ENCODE measurements around the gene USP26.
"Not testable (repeated sequence)": the region's sequence is repeated elsewhere in the genome, so short reads cannot be mapped to it uniquely, and the experiment has no call there.

USP26 gene

GRCh38 chrX:133007458-133007857, 89.5 kb downstream of the USP26 start:
- no peak for DNase-seq

- no peak for DNase-seq
Measured at GRCh38 chrX:133005616-133006015, 91.3 kb downstream of the USP26 start.

- DNase-seq: no peak
Measured at GRCh38 chrX:133005042-133005441, 91.9 kb downstream of the USP26 start.

GRCh38 chrX:132999209-132999608, 97.7 kb downstream of the USP26 start:
- no peak for DNase-seq

- no peak for DNase-seq
Measured at GRCh38 chrX:132990835-132991234, 106.1 kb downstream of the USP26 start.

GRCh38 chrX:132986556-132986955, 110.4 kb downstream of the USP26 start:
- DNase-seq: no peak

- no peak for DNase-seq
Measured at GRCh38 chrX:132984058-132984650, 112.8 kb downstream of the USP26 start.

GRCh38 chrX:132983496-132983895, 113.4 kb downstream of the USP26 start:
- DNase-seq: no peak

GRCh38 chrX:132980035-132980434, 116.9 kb downstream of the USP26 start:
- not testable (repeated sequence) for DNase-seq
